ENCODE data around the gene MPDU1.

DNA sequence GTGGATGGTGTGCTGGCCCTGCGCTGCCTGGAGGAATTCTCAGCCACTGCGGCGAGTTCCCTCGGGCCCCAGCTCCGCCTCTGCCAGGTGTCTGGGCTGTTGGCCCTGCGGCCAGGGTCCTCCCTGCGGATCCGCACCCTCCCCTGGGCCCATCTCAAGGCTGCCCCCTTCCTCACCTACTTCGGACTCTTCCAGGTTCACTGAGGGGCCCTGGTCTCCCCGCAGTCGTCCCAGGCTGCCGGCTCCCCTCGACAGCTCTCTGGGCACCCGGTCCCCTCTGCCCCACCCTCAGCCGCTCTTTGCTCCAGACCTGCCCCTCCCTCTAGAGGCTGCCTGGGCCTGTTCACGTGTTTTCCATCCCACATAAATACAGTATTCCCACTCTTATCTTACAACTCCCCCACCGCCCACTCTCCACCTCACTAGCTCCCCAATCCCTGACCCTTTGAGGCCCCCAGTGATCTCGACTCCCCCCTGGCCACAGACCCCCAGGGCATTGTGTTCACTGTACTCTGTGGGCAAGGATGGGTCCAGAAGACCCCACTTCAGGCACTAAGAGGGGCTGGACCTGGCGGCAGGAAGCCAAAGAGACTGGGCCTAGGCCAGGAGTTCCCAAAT, 26.4 kb upstream of the MPDU1 start:
- no peak for TF ChIP-seq POLR2A (IDR thresholded peaks at IDR 0.05; ENCODE audit: low read length)
- TF ChIP-seq GATA1 (IDR thresholded peaks at IDR 0.05; ENCODE audit: low read depth, low read length) = no peak

Measured in erythroblast (primary cell).